Stimulated activated CD4-positive, alpha-beta T cell treated with anti-CD3 and anti-CD28 coated beads, Interleukin-15, amount 100 ng/mL, for 24 hours (primary cell): ENCODE data around the gene GLIPR2.
A peak's percentile ranks its signal among the peaks of the same experiment; 100 is the strongest.
"Not testable (repeated sequence)": the region's sequence is repeated elsewhere in the genome, so short reads cannot be mapped to it uniquely, and the experiment has no call there.

Source experiments
- DNase-seq: peaks from one replicate; pipeline ENCODE4 v3.0.0-alpha.2; 2020

The GLIPR2 gene

GRCh38 chr9:36165826-36166167, 29.3 kb downstream of the GLIPR2 start:
- DNase-seq = no peak

GRCh38 chr9:36166168-36166927, 29.8 kb downstream of the GLIPR2 start:
- peak; percentile 88 for DNase-seq

GRCh38 chr9:36169166-36169565, 32.6 kb downstream of the GLIPR2 start, which contains the start of gene CCIN:
CCIN (plus strand) TSS chr9:36169388; CDS start chr9:36169503, 115 bp downstream.
- DNase-seq = no peak

- DNase-seq = no peak
Observed at GRCh38 chr9:36169708-36170107, 33.2 kb downstream of the GLIPR2 start.

GRCh38 chr9:36170531-36170930, 34.0 kb downstream of the GLIPR2 start:
- DNase-seq = no peak

GRCh38 chr9:36173861-36174260, 37.3 kb downstream of the GLIPR2 start:
- DNase-seq = no peak

GRCh38 chr9:36174271-36174670, 37.7 kb downstream of the GLIPR2 start:
- DNase-seq = no peak

- DNase-seq = no peak
Observed at GRCh38 chr9:36174731-36175130, 38.2 kb downstream of the GLIPR2 start.

- DNase-seq = not testable (repeated sequence)
Observed at GRCh38 chr9:36175209-36175608, 38.7 kb downstream of the GLIPR2 start.

GRCh38 chr9:36176496-36176895, 40.0 kb downstream of the GLIPR2 start:
- DNase-seq = not testable (repeated sequence)

- DNase-seq = no peak
Observed at GRCh38 chr9:36177571-36177970, 41.0 kb downstream of the GLIPR2 start.

- not testable (repeated sequence) for DNase-seq
Observed at GRCh38 chr9:36180243-36180642, 43.7 kb downstream of the GLIPR2 start.

- no peak for DNase-seq
Observed at GRCh38 chr9:36187414-36187813, 50.9 kb downstream of the GLIPR2 start.

- no peak for DNase-seq
Observed at GRCh38 chr9:36188212-36188611, 51.7 kb downstream of the GLIPR2 start.

- DNase-seq = no peak
Observed at GRCh38 chr9:36189976-36190375, 53.4 kb downstream of the GLIPR2 start.

GRCh38 chr9:36190388-36191289, 54.1 kb downstream of the GLIPR2 start, which contains the start of gene CLTA:
CLTA (plus strand) TSS chr9:36190921; CDS start chr9:36191057, 136 bp downstream.
- peak; percentile 97 for DNase-seq

GRCh38 chr9:36191290-36191645, 54.7 kb downstream of the GLIPR2 start:
- peak; percentile 60 for DNase-seq

- DNase-seq = no peak
Observed at GRCh38 chr9:36191686-36192085, 55.2 kb downstream of the GLIPR2 start.

- no peak for DNase-seq
Observed at GRCh38 chr9:36192196-36192595, 55.7 kb downstream of the GLIPR2 start.

- DNase-seq = no peak
Observed at GRCh38 chr9:36193023-36193422, 56.5 kb downstream of the GLIPR2 start.

GRCh38 chr9:36194326-36195000, 57.9 kb downstream of the GLIPR2 start:
- DNase-seq = no peak

GRCh38 chr9:36204906-36205547, 68.5 kb downstream of the GLIPR2 start:
- no peak for DNase-seq

GRCh38 chr9:36207016-36207415, 70.5 kb downstream of the GLIPR2 start:
- no peak for DNase-seq
